Lower leg skin (tissue), 4 donors: Measurements from ENCODE around the gene CDK13. TPM values are rescaled to one million over a fixed set of nuclear protein-coding genes. Genes with fewer than 3 reads are reported as not detected.
"Not testable (repeated sequence)": the region's sequence is repeated elsewhere in the genome, so short reads cannot be mapped to it uniquely, and the experiment has no call there.

ENCODE experiments used
- DNase-seq, 2 donors: peaks; one replicate each; pipeline ENCODE4 v3.0.0-alpha.2; 2019; ENCODE audit warnings: low spot score in 2 of 2
- H3K4me3 ChIP-seq: fragments of 200-600 bp; sonication (generic); 2 replicates; pipeline ENCODE4 v1.5.1; 2017; ENCODE audit warnings: mild to moderate bottlenecking, low read depth; ENCODE audit not compliant: poor library complexity, severe bottlenecking
- POLR2A ChIP-seq, 2 donors: fragments of 450-650 bp; IDR thresholded peaks; one replicate each; pipeline ENCODE4 v1.6.1; 2016 to 2017; ENCODE audit warnings: antibody characterized with exemption in 2 of 2, mild to moderate bottlenecking in 1 of 2, moderate library complexity in 1 of 2
- WGBS, 2 donors: methylation state at CpG; one replicate each; pipeline ENCODE4 v1.1.5; 2018; 5-methylcytosine and 5-hydroxymethylcytosine counted together
- intact Hi-C: fragments of 100-400 bp; cut with DNase I; formaldehyde crosslinking; loops from one replicate; pipeline ENCODE4 v1.15.0; 2023; ENCODE audit warnings: low total_unique reads
- total RNA-seq, 4 donors: library from RNA; depleted of rRNA; stranded (reverse); fragments of >200 nt; gene quantifications; one replicate each; pipeline ENCODE4 v1.1.0, GENCODE V29; 2016
- TF ChIP-seq, protein P1 (sequence below), 3 donors: fragments of 450-650 bp; IDR thresholded peaks; one replicate each; pipeline ENCODE4 v1.5.1; 2016; ENCODE audit warnings: antibody characterized with exemption in 3 of 3, mild to moderate bottlenecking in 3 of 3, moderate library complexity in 2 of 3

CDK13 gene
- total RNA-seq, 4 donors from 2014 or later, result 51.6 to 92.8 (median 60.3) TPM

DNA sequence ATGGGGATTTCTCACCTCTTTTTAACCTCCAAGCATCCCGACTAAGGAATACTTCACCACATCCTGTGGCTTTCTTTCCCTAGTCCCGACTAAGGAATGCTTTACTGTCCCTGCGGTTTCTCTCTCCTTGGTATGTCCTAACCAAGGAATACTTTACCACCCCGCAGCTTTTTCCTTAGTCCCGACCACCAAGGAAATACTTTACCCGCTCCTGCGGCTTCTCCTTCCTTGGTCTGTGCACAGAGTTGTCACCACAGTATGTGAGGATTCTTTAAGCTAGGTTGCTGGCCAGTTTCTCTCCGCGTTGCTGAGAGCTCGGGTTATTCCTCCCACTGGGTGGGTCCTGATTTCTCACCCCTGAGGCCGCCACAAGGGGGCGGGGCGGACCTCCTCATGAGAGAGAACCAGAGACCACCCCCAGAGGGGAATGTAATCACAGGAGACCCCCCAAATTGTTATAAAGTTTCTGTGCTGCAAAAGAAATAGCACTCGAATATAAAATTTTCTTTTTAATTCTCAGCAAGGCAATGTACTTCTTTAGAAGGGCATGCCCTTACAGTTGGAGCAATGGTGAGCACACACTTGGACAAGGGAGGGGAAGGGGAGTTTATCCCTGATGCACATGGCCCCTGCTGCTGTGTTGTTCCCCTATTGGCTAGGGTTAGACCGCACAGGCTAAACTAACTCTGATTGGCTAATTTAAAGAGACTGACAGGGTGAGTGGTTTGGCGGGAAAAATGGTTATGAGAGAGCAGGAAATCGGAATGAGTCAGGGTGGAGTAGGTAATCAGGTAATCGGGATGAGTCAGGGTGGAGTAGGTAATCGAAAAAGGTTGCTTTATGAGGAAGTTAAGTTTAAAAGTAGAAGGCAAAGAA is 197.6 kb downstream of the CDK13 start:
- DNase-seq, result no peak
- intact Hi-C loops, result no loop called here
- 90 to 91% methylated on average over 19 of the region's 19 CpGs for WGBS, 2 donors
- TF ChIP-seq, protein P1, sequence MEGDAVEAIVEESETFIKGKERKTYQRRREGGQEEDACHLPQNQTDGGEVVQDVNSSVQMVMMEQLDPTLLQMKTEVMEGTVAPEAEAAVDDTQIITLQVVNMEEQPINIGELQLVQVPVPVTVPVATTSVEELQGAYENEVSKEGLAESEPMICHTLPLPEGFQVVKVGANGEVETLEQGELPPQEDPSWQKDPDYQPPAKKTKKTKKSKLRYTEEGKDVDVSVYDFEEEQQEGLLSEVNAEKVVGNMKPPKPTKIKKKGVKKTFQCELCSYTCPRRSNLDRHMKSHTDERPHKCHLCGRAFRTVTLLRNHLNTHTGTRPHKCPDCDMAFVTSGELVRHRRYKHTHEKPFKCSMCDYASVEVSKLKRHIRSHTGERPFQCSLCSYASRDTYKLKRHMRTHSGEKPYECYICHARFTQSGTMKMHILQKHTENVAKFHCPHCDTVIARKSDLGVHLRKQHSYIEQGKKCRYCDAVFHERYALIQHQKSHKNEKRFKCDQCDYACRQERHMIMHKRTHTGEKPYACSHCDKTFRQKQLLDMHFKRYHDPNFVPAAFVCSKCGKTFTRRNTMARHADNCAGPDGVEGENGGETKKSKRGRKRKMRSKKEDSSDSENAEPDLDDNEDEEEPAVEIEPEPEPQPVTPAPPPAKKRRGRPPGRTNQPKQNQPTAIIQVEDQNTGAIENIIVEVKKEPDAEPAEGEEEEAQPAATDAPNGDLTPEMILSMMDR (IDR thresholded peaks at IDR 0.05), result no peak
- H3K4me3 ChIP-seq, result no peak overlapping the region

DNA sequence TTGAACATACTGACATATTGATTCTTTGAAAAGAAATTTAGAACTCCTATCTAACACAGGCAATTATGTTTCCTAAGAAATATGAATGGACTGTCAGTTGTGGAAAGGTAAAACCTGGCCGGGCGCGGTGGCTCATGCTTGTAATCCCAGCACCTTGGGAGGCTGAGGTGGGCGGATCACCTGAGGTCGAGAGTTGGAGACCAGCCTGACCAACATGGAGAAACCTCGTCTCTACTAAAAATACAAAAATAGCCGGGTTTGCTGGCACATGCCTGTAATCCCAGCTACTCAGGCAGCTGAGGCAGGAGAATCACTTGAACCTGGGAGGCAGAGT is 198.2 kb downstream of the CDK13 start:
- DNase-seq, intact Hi-C loops, H3K4me3 ChIP-seq: not testable (repeated sequence)
- WGBS, 2 donors, result 92 to 93% methylated on average over 7 of the region's 7 CpGs

DNA sequence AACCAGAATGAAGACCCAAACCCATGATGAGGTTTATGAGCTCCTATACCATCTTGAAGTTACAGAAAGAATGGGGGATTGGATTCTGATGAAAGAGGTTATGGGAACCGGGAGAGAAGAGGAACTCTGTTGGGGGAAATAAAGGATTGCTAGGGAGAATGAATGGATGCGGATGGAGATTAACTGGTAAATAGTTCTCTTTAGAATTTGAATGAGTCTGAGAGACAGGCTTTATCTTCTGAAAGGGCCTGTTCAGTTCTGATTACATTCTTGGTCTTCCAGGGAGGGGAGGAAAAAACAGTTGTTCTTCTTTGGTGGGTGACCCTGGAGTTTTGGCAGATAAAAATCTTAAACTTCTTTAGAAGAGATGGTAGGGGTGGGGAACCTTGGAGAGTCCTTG is 198.6 kb downstream of the CDK13 start:
- TF ChIP-seq, protein P1 (IDR thresholded peaks at IDR 0.05), result no peak
- TF ChIP-seq POLR2A (IDR thresholded peaks at IDR 0.05), result no peak
- intact Hi-C loops, result no loop called here
- H3K4me3 ChIP-seq, result no peak overlapping the region
- 90 to 97% methylated on average over 2 of the region's 2 CpGs for WGBS, 2 donors
- no peak for DNase-seq

Other genes starting within 250 kb of the CDK13 start
- 10 to 100 TPM; 41.3 to 78.0 (median 50.3) TPM for gene MPLKIP, start 184.4 kb downstream of the CDK13 start, total RNA-seq
- 1 to 10 TPM in 1 of 4 donors, under 1 TPM in 2, not detected in 1; 0.49 to 1.6 (median 0.59) TPM for gene SUGCT, start 184.7 kb downstream of the CDK13 start, total RNA-seq